ENCODE measurements around the gene FLNB.

Gene FLNB

GRCh38 chr3:58058361-58059263 is 50.4 kb downstream of the FLNB start:
- no peak for DNase-seq

GRCh38 chr3:58059349-58060321 is 51.4 kb downstream of the FLNB start:
- no peak for DNase-seq

- no peak for DNase-seq
These were observed 54.2 kb downstream of the FLNB start for GRCh38 chr3:58062472-58062871.

- no peak for DNase-seq
These were observed 55.0 kb downstream of the FLNB start for GRCh38 chr3:58063022-58063815.

- no peak for DNase-seq
These were observed 56.9 kb downstream of the FLNB start for GRCh38 chr3:58064923-58065638.

- no peak for DNase-seq
These were observed 57.5 kb downstream of the FLNB start for GRCh38 chr3:58065700-58066167.

GRCh38 chr3:58066842-58067241 is 58.6 kb downstream of the FLNB start:
- no peak for DNase-seq

GRCh38 chr3:58068122-58068809 is 60.0 kb downstream of the FLNB start:
- DNase-seq = no peak

GRCh38 chr3:58071480-58071971 is 63.3 kb downstream of the FLNB start:
- DNase-seq = no peak

- DNase-seq = no peak
These were observed 64.0 kb downstream of the FLNB start for GRCh38 chr3:58072052-58072762.

- DNase-seq = no peak
These were observed 64.5 kb downstream of the FLNB start for GRCh38 chr3:58072763-58073130.

- DNase-seq = no peak
These were observed 65.3 kb downstream of the FLNB start for GRCh38 chr3:58073301-58074108.

- no peak for DNase-seq
These were observed 66.0 kb downstream of the FLNB start for GRCh38 chr3:58074116-58074715.

GRCh38 chr3:58074997-58075396 is 66.8 kb downstream of the FLNB start:
- DNase-seq = no peak

- DNase-seq = no peak
These were observed 69.5 kb downstream of the FLNB start for GRCh38 chr3:58077596-58078285.

- DNase-seq = no peak
These were observed 70.4 kb downstream of the FLNB start for GRCh38 chr3:58078610-58079009.

GRCh38 chr3:58079773-58080172 is 71.6 kb downstream of the FLNB start:
- no peak for DNase-seq

- DNase-seq = no peak
These were observed 73.8 kb downstream of the FLNB start for GRCh38 chr3:58082047-58082446.

- no peak for DNase-seq
These were observed 75.9 kb downstream of the FLNB start for GRCh38 chr3:58084166-58084565.
